Activated T-cell treated with anti-CD3 and anti-CD28 coated beads, Interleukin-2, amount 50 U/mL, for 72 hours (primary cell): Measurements from ENCODE around the gene SETD2. TPM values are rescaled to one million over a fixed set of nuclear protein-coding genes. Genes with fewer than 3 reads are reported as not detected.
A peak's percentile ranks its signal among the peaks of the same experiment; 100 is the strongest.
"Not testable (repeated sequence)": the region's sequence is repeated elsewhere in the genome, so short reads cannot be mapped to it uniquely, and the experiment has no call there.

Experiments
- ATAC-seq, 2 donors: fragments of 150-1000 bp; cut with Tn5 transposase; replicated peaks in 1 of 2; 2 replicates each; pipeline ENCODE4 v1.10.0; 2021; ENCODE audit warnings: moderate library complexity in 2 of 2, mild to moderate bottlenecking in 1 of 2
- DNase-seq, 2 donors: peaks; one replicate each; pipeline ENCODE4 v3.0.0; 2021 to 2022; ENCODE audit warnings: mixed read lengths in 1 of 2
- H3K27ac Mint-ChIP-seq: one replicate; pipeline ENCODE4 v1.8.0; 2022; ENCODE audit warnings: mild to moderate bottlenecking, moderate library complexity, mixed read lengths
- H3K27me3 Mint-ChIP-seq: one replicate; pipeline ENCODE4 v1.8.0; 2022; ENCODE audit warnings: low read depth, mixed read lengths
- H3K36me3 Mint-ChIP-seq, 2 donors: one replicate each; pipeline ENCODE4 v1.8.0; 2022; ENCODE audit warnings: mixed read lengths in 2 of 2, mild to moderate bottlenecking in 1 of 2; ENCODE audit not compliant: insufficient read depth in 2 of 2
- H3K4me1 Mint-ChIP-seq: one replicate; pipeline ENCODE4 v1.8.0; 2022; ENCODE audit warnings: low read depth, mixed read lengths
- H3K4me3 Mint-ChIP-seq, 2 donors: one replicate each; pipeline ENCODE4 v1.8.0; 2022; ENCODE audit warnings: mild to moderate bottlenecking in 2 of 2, mixed read lengths in 2 of 2, moderate library complexity in 2 of 2
- H3K9me3 Mint-ChIP-seq, 2 donors: one replicate each; pipeline ENCODE4 v1.8.0; 2022; ENCODE audit warnings: mixed read lengths in 2 of 2
- total RNA-seq, 2 donors: library from RNA; stranded (reverse); gene quantifications; one replicate each; pipeline ENCODE4 v1.2.3, GENCODE V29; 2022

SETD2 gene
- total RNA-seq, 2 donors from 2014 or later: 42.9 to 48.7 TPM

DNA sequence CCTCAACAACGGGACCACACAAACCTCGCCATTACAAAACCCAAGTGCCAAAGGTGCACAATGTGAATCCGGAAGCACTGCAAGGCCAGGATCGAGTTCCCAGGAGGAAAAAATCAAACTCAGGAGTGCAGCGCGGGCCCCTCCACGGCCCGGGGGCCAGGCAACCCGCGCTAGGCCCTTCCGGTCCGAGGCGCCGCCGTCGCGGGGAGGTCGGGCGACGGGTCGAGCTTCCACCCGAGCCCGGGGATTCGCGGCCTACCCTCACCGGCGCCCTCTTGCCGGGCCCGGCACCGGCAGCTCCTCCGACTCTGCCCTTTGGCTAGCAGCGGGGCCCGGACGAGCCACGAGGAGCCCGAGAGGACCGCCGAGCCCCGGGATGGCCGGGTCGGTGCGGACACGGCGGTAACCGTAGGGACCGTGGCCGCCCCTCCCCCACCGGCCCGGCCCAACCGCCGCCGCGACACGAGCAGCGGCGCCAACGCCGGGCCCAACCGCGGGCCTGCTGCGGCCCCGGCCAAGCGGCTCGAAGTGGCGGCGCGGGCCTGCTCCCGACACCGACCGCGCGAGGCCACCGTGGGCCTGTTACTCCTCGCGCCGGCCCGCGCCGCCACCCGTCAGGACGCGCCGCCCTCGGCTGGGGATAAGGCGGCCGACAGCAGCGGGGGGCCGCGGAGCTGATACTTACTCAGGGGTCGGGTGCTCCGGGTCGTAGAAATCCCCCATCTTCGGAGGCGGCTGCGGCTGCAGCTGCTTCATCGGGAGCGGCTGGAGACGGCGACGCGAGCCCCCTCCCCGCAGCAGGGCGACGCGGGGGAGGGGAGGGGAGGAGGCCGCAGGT, 525 bp downstream of the SETD2 start:
- H3K4me1 Mint-ChIP-seq: peaks cover 66% of the 10 kb centered on the region
- DNase-seq (peak; percentile 57 to 65), ATAC-seq (peak; percentile 33 to 34)
- H3K36me3 Mint-ChIP-seq: peaks cover 7 to 15% of the 10 kb centered on the region in 2 donors
- no peaks in the 10 kb centered on the region for H3K27me3 Mint-ChIP-seq
- peak overlapping the region; percentile 97 for H3K4me3 Mint-ChIP-seq
- no peaks in the 10 kb centered on the region for H3K9me3 Mint-ChIP-seq
- peak overlapping the region; percentile 97 for H3K27ac Mint-ChIP-seq

DNA sequence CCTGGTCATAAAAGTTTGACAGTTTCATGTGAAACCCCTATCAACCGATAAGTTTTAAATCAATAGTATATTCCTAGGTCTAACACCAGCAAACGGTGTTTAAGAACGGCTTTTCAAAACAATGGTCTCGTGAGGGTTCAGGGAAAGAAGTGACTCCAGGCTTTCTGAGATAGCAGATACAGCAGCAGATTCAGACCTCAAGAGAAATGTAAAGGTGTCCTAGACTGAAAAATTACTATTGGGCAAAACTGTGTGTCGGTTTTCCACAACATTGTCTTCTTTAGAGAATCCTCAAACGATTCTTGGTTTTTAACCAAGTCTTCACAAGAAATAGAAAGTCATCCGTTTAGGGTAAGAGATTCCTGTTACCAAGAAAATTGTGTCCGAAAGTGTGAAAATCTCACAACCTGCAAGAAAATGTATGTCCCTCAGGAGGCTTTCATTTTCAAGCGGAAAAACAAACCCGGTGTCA, 1.2 kb downstream of the SETD2 start:
- no peak for DNase-seq
- H3K9me3 Mint-ChIP-seq: no peaks in the 10 kb centered on the region
- ATAC-seq: no peak
- peaks cover 73% of the 10 kb centered on the region for H3K4me1 Mint-ChIP-seq
- peak overlapping the region; percentile 97 for H3K27ac Mint-ChIP-seq
- peaks cover 7 to 17% of the 10 kb centered on the region in 2 donors for H3K36me3 Mint-ChIP-seq
- H3K27me3 Mint-ChIP-seq: no peaks in the 10 kb centered on the region
- peak overlapping the region; percentile 90 to 97 for H3K4me3 Mint-ChIP-seq

DNA sequence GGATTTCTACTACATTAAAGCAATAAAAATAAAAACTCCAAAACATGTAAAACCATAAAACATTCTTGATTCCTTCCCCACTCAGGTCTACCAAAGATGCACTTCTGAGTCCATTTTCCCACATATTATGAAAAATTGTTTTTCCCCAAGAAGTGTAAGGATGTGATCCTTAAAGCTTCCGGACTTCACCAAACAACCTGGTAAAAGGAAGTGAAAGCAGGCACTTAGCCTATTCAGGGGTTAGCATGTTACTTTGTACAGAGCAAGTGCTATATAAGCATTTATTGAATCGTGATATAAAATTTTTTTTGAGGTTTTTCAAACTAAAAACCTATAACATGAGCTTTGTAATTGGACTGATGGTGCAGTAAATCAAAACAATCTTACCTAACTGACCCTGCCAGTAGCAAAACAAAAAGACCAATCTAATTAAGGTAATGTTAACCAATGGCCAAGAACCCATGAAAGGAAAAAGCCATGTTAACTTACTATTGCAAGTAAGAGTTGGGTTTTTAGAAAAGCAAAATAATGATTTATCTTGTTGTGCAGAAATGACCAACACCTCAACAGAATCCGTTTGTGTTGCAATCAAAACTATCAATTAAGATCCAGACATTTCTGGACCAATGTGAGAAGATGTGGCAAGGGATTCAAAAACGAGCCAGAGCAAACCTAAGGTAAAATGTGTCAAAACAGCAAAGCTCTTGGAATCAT, 1.8 kb downstream of the SETD2 start:
- Mint-ChIP-seq H3K9me3 (no peaks in the 10 kb centered on the region), H3K4me3 (peak overlapping the region; percentile 90 to 97), H3K27ac (peak overlapping the region; percentile 97), H3K4me1 (peaks cover 77% of the 10 kb centered on the region), H3K36me3 (peaks cover 7 to 17% of the 10 kb centered on the region in 2 donors), H3K27me3 (no peaks in the 10 kb centered on the region)
- no peak for ATAC-seq
- DNase-seq: no peak

DNA sequence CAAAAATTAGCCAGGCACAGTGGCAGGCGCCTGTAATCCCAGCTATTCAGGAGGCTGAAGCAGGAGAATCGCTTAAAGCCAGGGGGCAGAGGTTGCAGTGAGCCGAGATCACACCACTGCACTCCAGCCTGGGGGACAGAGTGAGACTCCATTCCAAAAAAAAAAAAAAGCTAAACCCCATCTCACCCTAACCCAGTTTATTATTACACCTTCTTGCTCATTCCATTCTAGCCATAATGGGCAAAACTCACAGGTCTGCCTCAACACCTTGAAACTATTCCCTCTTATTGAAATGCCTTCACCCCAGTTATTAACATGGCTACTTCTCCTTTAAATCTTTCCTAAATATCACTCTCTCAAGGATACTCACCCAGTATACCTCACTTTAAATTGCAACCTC, 4.1 kb downstream of the SETD2 start:
- H3K4me3 Mint-ChIP-seq: peak overlapping the region; percentile 20 to 38
- ATAC-seq: no peak

DNA sequence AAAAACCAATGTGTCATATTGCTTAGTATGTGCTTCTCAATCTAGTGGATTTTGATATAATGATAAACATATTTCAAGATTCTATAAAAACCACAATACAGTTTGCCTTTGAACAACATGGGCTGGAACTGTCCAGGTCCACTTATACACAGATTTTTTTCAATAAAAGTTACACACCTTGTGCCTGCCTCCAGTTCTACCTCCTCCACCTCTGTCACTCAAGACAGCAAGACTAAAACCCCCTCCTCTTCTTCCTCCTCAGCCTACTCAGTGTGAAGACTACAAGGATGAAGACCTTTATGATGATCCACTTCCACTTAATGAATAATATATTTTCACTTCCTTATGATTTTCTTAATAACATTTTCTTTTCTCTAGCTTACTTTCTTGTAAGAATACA, 5.7 kb downstream of the SETD2 start:
- Mint-ChIP-seq H3K9me3 (no peaks in the 10 kb centered on the region), H3K27ac (peak overlapping the region; percentile 6), H3K4me3 (peak overlapping the region in 1 of 2 donors; percentile 8), H3K27me3 (no peaks in the 10 kb centered on the region), H3K4me1 (peaks cover 91% of the 10 kb centered on the region), H3K36me3 (peaks cover 4 to 23% of the 10 kb centered on the region in 2 donors)
- no peak for DNase-seq
- ATAC-seq: no peak

More for the DNA sequence above, 4.1 kb downstream of the SETD2 start:
- Mint-ChIP-seq H3K27me3 (no peaks in the 10 kb centered on the region), H3K27ac (peak overlapping the region; percentile 2), H3K4me1 (peaks cover 77% of the 10 kb centered on the region), H3K9me3 (no peaks in the 10 kb centered on the region), H3K36me3 (peaks cover 6 to 17% of the 10 kb centered on the region in 2 donors)
- no peak for DNase-seq

DNA sequence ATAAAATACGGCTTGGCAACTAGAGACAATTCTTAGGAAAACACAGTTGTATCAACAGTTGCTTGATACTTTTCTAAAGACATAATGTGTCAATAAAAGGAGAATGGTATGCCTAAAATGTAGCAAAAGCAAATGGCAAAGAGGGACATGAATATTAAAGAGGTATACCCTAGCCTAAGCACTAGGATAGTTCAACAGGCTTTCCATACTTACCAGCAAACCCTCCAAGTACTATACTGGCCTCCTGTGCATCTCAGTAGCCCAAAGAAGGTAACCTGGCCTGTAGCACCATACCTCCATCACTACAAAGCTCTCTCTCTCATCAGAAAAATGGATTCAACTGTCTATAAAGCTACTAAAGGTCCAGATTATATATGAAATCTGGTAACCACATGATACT, 7.5 kb downstream of the SETD2 start:
- Mint-ChIP-seq H3K36me3 (peaks cover 0 to 15% of the 10 kb centered on the region in 2 donors), H3K4me1 (peaks cover 97% of the 10 kb centered on the region), H3K27me3 (no peaks in the 10 kb centered on the region), H3K27ac (no peak overlapping the region), H3K4me3 (no peak overlapping the region), H3K9me3 (no peaks in the 10 kb centered on the region)
- ATAC-seq: no peak
- DNase-seq: no peak

DNA sequence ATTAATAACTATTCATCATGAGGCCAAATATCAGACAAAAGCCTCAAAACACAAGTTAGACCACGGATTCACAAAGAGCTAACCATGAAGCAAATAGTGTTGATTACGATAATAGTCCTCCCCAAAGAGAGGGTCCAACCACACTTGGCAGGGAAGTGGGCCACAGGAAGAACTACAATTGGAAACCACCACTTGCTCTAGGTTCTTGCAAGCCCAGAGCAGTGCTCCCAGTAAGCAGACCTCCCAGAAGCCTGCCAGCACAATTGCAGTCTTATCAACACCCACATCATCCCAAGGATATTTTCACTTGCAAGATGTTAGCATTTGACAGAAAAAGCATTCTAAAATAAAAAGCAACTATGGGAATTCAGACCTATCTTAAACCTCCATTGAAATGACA, 11.3 kb downstream of the SETD2 start:
- peaks cover 0 to 7% of the 10 kb centered on the region in 2 donors for H3K36me3 Mint-ChIP-seq
- no peaks in the 10 kb centered on the region for H3K27me3 Mint-ChIP-seq
- H3K9me3 Mint-ChIP-seq: no peaks in the 10 kb centered on the region
- DNase-seq (no peak), ATAC-seq (no peak)
- no peak overlapping the region for H3K27ac Mint-ChIP-seq
- H3K4me3 Mint-ChIP-seq: no peak overlapping the region
- peaks cover 85% of the 10 kb centered on the region for H3K4me1 Mint-ChIP-seq

DNA sequence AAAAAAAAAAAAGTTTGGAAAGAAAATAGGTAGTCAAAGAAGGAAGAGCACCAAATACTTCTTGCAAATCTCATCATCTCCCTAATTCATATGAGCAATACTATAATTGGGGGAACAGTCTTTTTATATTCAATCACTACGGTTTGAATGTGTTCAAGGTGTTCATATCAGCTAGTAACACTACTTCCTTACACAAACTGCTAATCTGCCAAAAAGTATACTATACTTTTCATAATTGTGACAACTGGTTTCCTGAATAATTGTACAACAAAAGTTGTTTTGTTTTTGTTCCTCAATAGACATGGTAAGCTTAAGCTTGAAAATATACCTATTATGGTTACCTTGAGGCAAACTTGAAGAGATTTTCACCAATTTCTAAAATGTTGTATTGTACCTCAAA, 12.1 kb downstream of the SETD2 start:
- ATAC-seq (no peak), DNase-seq (no peak)
- Mint-ChIP-seq H3K36me3 (peaks cover 0 to 7% of the 10 kb centered on the region in 2 donors), H3K9me3 (no peaks in the 10 kb centered on the region), H3K27ac (no peak overlapping the region), H3K4me3 (no peak overlapping the region), H3K27me3 (no peaks in the 10 kb centered on the region), H3K4me1 (peaks cover 77% of the 10 kb centered on the region)

DNA sequence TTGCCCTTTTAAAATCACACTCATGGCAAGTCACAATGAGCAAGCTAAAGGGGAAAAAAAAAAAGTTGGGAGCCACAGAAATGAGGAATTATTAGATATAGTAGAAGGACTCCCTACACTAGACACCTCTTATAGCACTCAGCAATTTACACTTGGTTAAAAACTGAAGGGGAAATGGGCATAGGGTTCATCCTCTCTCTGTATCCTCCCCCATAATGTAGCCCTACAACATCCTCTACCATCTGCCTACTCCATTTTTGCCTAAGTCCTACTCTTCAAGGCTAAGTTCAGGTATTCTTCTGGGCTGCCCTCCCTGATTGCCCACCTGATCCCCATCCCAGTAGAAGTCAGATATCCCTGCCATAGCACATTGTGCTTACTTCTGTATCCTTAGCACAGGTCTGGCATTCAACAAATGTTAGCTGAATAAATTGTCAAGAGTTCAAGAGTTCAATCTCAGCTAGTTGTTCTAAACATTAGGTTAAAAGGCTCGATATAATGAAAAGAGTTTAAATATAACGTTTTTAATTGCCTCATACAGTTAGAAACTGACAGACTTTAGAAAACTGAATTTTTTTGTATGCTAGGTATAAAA, 14.5 kb downstream of the SETD2 start:
- peaks cover 0 to 4% of the 10 kb centered on the region in 2 donors for H3K36me3 Mint-ChIP-seq
- no peaks in the 10 kb centered on the region for H3K9me3 Mint-ChIP-seq
- no peak for ATAC-seq
- H3K4me3 Mint-ChIP-seq: no peak overlapping the region
- H3K4me1 Mint-ChIP-seq: peaks cover 53% of the 10 kb centered on the region
- DNase-seq: no peak
- no peak overlapping the region for H3K27ac Mint-ChIP-seq
- H3K27me3 Mint-ChIP-seq: no peaks in the 10 kb centered on the region

DNA sequence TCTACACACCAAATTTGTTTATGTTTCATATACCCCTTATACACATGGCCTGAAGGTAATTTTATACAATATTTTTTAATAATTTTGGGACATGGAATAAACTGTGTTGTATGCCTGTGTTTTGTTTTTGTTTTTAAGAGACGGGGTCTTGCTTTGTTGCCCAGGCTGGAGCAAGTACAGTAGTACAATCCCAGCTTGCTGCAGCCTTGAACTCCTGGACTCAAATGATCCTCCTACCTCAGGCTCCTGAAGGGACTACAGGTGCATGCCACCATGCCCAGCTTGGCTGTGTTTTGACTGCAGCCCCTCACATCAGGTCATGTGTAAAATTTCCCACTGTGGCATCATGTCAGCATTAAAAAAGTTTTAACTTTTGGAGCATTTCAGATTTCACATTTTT, 18.6 kb downstream of the SETD2 start:
- no peak overlapping the region for H3K4me3 Mint-ChIP-seq
- H3K27ac Mint-ChIP-seq: no peak overlapping the region
- no peaks in the 10 kb centered on the region for H3K36me3 Mint-ChIP-seq
- no peak for ATAC-seq
- no peaks in the 10 kb centered on the region for H3K27me3 Mint-ChIP-seq
- H3K4me1 Mint-ChIP-seq: peaks cover 36% of the 10 kb centered on the region
- H3K9me3 Mint-ChIP-seq: no peaks in the 10 kb centered on the region
- DNase-seq: no peak

DNA sequence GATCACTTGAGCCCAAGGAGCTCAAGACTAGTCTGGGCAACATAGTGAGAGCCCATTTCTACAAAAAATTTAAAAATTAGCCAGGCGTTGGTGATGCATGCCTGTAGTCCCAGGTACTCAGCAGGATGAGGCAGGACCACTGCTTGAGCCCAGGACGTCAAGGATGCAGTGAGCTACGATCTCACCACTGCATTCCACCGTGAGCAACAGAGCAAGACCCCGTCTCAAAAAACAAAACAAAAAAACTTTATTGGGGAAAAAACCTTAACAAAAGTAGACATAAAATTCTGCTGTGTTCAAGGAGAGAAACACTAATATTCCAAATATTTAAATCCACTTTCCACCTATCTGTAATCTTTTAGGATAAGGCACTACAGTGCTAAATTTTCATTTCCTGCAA, 20.8 kb downstream of the SETD2 start:
- H3K27me3 Mint-ChIP-seq: no peaks in the 10 kb centered on the region
- no peak for ATAC-seq
- peaks cover 31% of the 10 kb centered on the region for H3K4me1 Mint-ChIP-seq
- no peak for DNase-seq
- H3K36me3 Mint-ChIP-seq: peaks cover 0 to 2% of the 10 kb centered on the region in 2 donors
- H3K4me3 Mint-ChIP-seq: no peak overlapping the region
- H3K9me3 Mint-ChIP-seq: peaks cover 0 to 2% of the 10 kb centered on the region in 2 donors
- no peak overlapping the region for H3K27ac Mint-ChIP-seq

DNA sequence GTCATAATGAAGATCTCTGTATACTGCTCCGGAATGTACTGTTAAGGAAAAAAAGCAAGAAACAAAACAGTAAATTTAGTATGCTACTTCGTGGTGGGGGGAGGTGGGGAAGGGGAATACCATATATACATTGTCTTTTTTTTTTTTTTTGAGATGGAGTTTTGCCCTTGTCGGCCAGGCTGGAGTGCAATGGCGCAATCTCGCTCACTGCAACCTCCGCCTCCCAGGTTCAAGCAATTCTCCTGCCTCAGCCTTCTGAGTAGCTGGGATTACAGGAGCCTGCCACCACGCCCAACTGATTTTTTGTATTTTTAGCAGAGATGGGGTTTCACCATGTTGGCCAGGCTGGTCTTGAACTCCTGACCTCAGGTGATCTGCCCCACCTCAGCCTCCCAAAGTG, 21.4 kb downstream of the SETD2 start:
- H3K27ac Mint-ChIP-seq, H3K9me3 Mint-ChIP-seq, H3K4me3 Mint-ChIP-seq, H3K36me3 Mint-ChIP-seq, DNase-seq, ATAC-seq, H3K27me3 Mint-ChIP-seq: not testable (repeated sequence)
- peaks cover 31% of the 10 kb centered on the region for H3K4me1 Mint-ChIP-seq

DNA sequence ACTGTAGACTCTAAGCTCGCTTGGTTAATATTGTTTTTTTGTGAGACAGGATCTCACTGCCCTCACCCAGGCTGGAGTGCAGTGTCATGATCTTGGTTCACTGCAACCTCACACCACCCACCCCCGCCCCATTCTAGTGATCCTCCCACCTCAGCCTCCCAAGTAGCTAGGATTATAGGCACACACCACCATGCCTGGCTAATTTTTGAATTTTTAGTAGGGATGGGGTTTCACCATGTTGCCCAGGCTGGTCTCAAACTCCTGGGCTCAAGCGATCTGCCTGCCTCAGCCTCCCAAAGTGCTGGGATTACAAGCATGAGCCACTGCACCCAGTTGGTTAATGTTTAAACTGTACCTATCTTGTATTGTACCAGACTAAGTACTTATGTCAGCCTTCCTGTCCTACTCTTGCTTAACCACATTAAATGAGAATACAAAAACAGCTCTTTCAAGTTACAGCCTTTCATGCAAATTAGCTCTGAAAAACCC, 22.9 kb downstream of the SETD2 start:
- peak; percentile 45 to 70 for ATAC-seq
- peak overlapping the region; percentile 0 to 61 for H3K4me3 Mint-ChIP-seq
- H3K27me3 Mint-ChIP-seq, H3K9me3 Mint-ChIP-seq, DNase-seq, H3K36me3 Mint-ChIP-seq: not testable (repeated sequence)
- peak overlapping the region; percentile 81 for H3K27ac Mint-ChIP-seq
- H3K4me1 Mint-ChIP-seq: peaks cover 35% of the 10 kb centered on the region
